GM15510 (cell line): ENCODE results near the gene SOCS4.
A peak's percentile ranks its signal among the peaks of the same experiment; 100 is the strongest.

ENCODE experiments used
- POLR2A ChIP-seq: IDR thresholded peaks from 3 replicates; pipeline ENCODE4 v1.6.1; 2011; ENCODE audit warnings: borderline replicate concordance; ENCODE audit not compliant: insufficient read length; ENCODE audit errors: extremely low read depth

The SOCS4 gene

GRCh38 chr14:55047301-55048053, 20.4 kb downstream of the SOCS4 start:
- no peak for TF ChIP-seq POLR2A

DNA sequence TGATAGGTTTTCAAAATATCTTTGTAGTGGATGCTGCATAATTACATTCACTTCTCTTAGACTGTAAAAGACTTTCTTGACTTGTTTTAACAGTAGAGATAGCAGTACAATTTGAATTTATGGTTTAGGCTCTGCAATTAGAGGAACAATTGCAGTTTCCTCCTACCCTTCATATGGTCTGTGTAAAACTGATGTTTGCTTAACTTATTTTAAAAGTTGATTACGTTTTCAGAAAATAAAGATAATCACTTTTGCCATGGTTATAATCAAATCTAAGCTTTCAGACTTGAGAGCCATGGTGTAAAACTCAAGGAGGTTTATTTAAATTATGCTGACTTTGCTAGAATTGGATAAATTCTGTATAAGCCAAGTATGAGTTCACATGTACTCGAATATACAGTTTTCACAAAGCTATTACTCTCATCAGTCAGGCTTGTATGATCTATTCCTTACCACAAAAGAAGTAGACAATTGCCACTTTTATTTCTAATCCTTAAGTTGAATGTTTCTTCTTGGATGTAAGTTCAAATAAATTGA, 21.9 kb downstream of the SOCS4 start:
- TF ChIP-seq POLR2A, result no peak

GRCh38 chr14:55051165-55051422, 24.1 kb downstream of the SOCS4 start:
- no peak for TF ChIP-seq POLR2A

DNA sequence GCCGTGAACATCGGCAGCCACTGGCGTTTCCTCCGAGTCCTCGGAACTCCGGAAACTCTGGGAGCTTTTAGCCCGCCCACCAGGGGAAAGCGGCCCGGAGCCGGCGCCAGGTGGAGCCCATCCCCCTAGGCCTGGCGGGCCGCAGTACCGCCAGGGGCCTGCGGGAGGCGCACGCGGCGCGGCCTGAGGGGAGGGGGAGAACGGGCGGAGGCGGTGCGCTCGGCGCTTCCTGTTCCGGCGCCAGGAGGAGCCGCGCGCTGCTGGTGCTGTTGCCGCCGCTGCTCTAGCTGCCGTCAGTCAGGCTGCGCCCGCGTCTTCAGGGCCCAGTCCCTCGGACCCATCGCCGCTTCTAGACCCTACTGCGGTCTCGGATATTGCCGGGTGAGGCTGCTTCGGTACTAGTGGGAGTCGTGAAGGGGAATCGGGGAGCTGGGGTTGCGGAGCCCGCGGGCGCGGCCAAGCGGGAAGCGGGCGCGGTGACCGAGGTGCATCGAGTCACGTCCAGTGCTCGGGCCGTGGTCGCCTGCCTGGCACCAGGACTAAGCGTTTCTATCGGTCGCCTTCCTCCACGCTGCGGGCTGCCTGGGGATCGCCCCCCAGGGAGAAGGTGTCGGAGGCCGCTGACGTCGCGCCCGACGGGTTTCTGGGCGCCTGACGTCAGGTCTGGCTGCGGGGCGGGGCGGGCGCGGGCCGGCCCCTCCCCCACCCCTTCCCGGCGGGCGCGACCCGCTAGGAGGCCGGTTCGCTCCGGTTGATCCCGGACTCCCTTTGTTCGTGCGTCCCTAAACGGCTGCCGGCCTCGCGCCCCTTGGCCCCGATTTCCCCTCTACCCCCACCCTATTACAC, 24.6 kb downstream of the SOCS4 start, which contains the start of gene MAPK1IP1L:
Gene MAPK1IP1L, plus strand, starts transcription at position 225 of the 846 bp plus-strand sequence. CDS start 10,037 bp downstream, outside the sequence.
- TF ChIP-seq POLR2A, result peak; percentile 97

DNA sequence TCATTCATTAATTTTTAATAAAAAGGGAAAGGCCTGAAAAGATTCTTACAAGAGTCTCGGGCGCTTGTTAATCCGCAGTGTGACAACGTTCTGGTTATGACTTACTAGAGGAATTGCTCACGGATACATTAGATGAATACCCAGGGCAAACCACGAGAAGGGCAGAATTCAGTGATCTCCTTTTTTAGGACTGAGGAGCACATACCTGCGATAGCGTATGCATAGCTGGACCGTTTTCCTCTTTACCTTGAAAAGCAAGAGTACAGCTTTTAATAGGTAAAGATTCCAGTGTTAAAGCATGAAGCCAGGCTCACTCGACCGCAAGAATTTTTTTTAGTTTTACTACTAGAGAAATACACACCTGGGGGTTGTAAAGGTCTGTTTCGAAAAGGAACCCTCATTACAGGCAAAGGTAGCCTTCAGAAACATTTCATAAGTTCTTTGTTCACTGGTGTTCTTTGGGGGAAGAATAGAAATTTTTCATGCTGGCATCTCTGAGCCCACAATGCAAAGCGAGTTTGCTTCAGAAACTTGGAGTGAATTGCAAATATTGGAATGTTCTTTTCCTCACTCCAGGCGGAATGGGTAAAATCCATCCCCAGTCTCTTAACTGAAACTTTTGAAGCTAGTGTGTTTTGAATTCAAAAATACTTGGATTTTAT, 25.4 kb downstream of the SOCS4 start:
- no peak for TF ChIP-seq POLR2A

GRCh38 chr14:55053018-55053417, 26.0 kb downstream of the SOCS4 start:
- TF ChIP-seq POLR2A, result no peak

DNA sequence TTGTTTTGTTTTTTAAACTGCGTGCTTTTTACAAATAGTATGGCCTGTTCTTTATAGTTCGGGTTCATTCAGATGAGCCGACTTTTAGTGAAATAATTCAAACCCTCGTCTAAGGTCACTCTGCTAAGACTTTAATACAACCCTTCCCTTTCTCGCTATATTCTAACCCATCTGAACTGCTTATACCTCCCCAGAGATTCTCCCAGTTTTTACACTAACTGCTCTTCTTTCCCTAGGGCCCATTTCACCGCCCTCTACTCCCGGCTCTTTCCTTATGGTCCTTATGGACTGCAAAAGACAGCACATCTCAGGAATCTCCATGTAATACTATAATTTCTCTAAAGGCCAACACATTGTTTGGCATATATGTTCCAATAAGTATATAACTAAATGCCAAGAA, 26.5 kb downstream of the SOCS4 start:
- no peak for TF ChIP-seq POLR2A

DNA sequence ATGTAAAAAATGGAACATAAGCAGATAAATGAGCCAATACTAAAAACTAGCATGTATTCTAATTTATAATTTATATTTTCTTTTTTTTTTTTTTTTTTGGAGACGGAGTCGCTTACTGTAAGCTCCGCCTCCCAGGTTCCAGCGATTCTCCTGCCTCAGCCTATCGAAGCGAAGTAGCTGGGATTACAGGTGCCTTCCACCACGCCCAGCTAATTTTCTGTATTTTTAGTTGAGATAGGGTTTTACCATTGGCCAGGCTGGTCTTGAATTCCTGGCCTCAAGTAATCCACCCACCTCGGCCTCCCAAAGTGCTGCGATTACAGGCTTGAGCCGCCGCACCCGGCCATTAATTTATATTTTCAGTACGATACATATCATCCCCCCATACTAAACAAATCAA, 27.1 kb downstream of the SOCS4 start:
- no peak for TF ChIP-seq POLR2A

GRCh38 chr14:55057919-55058318, 30.9 kb downstream of the SOCS4 start:
- no peak for TF ChIP-seq POLR2A

DNA sequence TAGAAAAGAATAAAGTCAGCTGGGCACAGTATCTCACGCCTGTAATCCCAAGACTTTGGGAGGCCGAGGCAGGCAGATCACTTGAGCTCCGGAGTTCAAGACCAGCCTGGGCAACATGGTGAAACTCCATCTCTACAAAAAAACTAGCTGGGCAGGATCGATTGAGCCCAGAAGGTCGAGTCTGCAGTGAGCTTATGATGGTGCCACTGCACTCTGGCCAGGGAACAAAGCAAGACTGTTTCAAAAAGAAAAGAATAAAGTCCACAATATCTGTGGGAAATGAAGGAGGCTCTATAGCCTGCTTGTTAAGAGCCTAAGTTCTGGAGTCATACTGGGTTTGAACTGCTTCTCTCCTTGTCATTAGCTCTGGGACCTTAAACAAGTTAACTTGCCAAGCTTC, 32.3 kb downstream of the SOCS4 start:
- no peak for TF ChIP-seq POLR2A

DNA sequence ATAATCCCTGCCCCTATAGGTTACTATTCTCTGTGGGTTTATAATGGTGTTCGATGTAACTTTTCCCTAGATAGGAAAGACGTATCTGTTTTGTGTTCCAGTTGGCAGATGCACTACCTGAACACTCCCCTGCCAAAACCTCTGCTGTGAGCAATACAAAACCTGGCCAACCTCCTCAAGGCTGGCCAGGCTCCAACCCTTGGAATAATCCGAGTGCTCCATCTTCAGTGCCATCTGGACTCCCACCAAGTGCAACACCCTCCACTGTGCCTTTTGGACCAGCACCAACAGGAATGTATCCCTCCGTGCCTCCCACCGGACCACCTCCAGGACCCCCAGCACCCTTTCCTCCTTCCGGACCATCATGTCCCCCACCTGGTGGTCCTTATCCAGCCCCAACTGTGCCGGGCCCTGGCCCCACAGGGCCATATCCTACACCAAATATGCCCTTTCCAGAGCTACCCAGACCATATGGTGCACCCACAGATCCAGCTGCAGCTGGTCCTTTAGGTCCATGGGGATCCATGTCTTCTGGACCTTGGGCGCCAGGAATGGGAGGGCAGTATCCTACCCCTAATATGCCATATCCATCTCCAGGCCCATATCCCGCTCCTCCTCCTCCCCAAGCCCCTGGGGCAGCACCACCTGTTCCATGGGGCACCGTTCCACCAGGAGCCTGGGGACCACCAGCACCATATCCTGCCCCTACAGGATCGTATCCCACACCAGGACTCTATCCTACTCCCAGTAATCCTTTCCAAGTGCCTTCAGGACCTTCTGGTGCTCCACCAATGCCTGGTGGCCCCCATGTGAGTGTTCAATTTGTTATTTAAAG, 35.7 kb downstream of the SOCS4 start:
- no peak for TF ChIP-seq POLR2A

- no peak for TF ChIP-seq POLR2A
These were observed 38.4 kb downstream of the SOCS4 start for GRCh38 chr14:55065411-55065810.

GRCh38 chr14:55066223-55066622, 39.2 kb downstream of the SOCS4 start:
- TF ChIP-seq POLR2A, result no peak

- no peak for TF ChIP-seq POLR2A
These were observed 44.0 kb downstream of the SOCS4 start for GRCh38 chr14:55070981-55071411.
